Sigmoid colon (tissue), 4 donors: Measurements from ENCODE around the gene CTNNA2.

Experiments
- CTCF ChIP-seq, 4 experiments: fragments of 450-650 bp in 3 of 4; fragments of 200-600 bp in 1 of 4; IDR thresholded peaks; one replicate each; pipeline ENCODE4 v1.5.1; 2016 to 2019; ENCODE audit warnings: antibody characterized with exemption in 4 of 4, mild to moderate bottlenecking in 3 of 4, moderate library complexity in 2 of 4
- EP300 ChIP-seq, 4 donors: sonication (generic); formaldehyde crosslinking; IDR thresholded peaks; one replicate each; pipeline ENCODE4 v1.6.1; 2017; ENCODE audit warnings: antibody characterized with exemption in 4 of 4
- POLR2A ChIP-seq, 2 donors: fragments of 450-650 bp; IDR thresholded peaks; one replicate each; pipeline ENCODE4 v1.6.1; 2016; ENCODE audit warnings: antibody characterized with exemption in 2 of 2, mild to moderate bottlenecking in 2 of 2, moderate library complexity in 2 of 2
- POLR2AphosphoS5 ChIP-seq, 4 donors: sonication (generic); formaldehyde crosslinking; IDR thresholded peaks; one replicate each; pipeline ENCODE4 v1.6.1; 2017; ENCODE audit warnings: antibody characterized with exemption in 4 of 4

- TF ChIP-seq CTCF (IDR thresholded peaks at IDR 0.05) (no peak), POLR2AphosphoS5 (IDR thresholded peaks at IDR 0.05) (no peak), POLR2A (IDR thresholded peaks at IDR 0.05) (no peak), EP300 (IDR thresholded peaks at IDR 0.05) (no peak)
These were observed 472.3 kb downstream of the CTNNA2 start for GRCh38 chr2:79985145-79985544.
